Activated T-cell treated with anti-CD3 and anti-CD28 coated beads, Interleukin-2, amount 50 U/mL, for 24 hours (primary cell): ENCODE measurements around the gene S100A12.
"Not testable (repeated sequence)": the region's sequence is repeated elsewhere in the genome, so short reads cannot be mapped to it uniquely, and the experiment has no call there.

Experiments used
- DNase-seq: peaks from one replicate; pipeline ENCODE4 v3.0.0-alpha.2; 2020
- H3K27ac Mint-ChIP-seq: 2 replicates; pipeline ENCODE4 v1.8.0; 2020; ENCODE audit warnings: mild to moderate bottlenecking, mixed read lengths
- H3K27me3 Mint-ChIP-seq: 2 replicates; pipeline ENCODE4 v1.8.0; 2020; ENCODE audit warnings: mixed read lengths
- H3K36me3 Mint-ChIP-seq: 2 replicates; pipeline ENCODE4 v1.8.0; 2020; ENCODE audit warnings: low read depth, mixed read lengths
- H3K4me1 Mint-ChIP-seq: 2 replicates; pipeline ENCODE4 v1.8.0; 2020; ENCODE audit warnings: low read depth, mixed read lengths
- H3K4me3 Mint-ChIP-seq: 2 replicates; pipeline ENCODE4 v1.8.0; 2020; ENCODE audit warnings: mild to moderate bottlenecking, moderate library complexity, mixed read lengths
- H3K9me3 Mint-ChIP-seq: 2 replicates; pipeline ENCODE4 v1.8.0; 2020; ENCODE audit warnings: mixed read lengths

S100A12 gene

DNA sequence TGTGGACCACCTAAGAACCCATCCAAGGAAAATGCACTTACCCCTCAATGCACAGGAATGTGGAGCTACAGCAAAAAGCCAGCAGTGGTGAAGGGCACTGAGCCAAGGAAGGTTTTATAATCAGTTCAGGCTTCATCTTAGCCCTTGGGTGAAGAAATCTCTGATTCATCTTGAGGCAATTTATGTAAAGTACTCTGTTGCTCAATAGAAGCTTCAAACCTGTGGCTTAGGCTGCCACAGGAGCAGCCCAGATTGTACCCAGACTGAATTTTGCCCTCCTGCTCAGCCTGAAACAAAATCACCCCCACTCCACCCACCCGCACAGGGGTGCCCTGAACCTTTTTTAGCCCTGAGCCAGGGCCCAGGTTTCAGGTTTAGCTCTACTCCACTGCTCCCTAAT lies at the start of gene S100A12:
S100A12 (minus strand) TSS at position 111 of the 400 bp plus-strand sequence. CDS start 1,029 bp downstream, outside the sequence.
- Mint-ChIP-seq H3K4me3 (no peak within 1 kb of the TSS), H3K9me3 (no peaks in the 10 kb centered on the region), H3K36me3 (no peaks in the 10 kb centered on the region), H3K4me1 (no peaks in the 10 kb centered on the region), H3K27me3 (peaks cover 41% of the 10 kb centered on the region), H3K27ac (no peak within 1 kb of the TSS)
- no peak for DNase-seq

DNA sequence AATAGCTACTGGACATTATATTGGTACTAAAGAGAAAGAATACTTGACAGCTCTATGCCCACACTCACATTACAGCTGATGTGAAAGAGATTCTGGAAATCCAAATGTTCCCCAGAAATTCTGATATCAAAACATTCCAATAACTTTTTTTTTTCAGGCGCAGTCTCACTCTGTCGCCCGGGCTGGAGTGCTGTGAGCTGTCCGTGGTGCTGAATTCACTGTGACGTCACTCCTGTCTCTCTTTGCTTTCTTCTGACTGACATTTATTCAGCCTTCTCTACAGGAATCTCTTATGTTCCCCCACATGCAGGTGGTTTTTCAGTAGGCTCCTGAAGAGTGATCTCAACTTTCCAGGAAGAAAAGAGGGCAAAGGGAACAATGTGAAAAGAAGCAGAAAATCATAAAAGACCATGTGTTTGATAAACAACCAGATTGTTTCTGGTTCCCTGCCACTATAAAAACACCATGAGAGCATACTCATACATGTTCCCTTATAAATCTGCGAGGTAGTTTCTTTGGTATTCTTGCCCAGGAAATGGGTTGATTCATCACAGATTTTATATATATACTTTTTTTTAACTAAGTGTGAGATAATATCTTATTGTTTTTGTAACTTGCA lies 47.1 kb upstream of the S100A12 start:
- H3K27me3 Mint-ChIP-seq, result peaks cover 53% of the 10 kb centered on the region
- DNase-seq, result peak; percentile 71
- no peak overlapping the region for H3K4me3 Mint-ChIP-seq
- H3K27ac Mint-ChIP-seq, result no peak overlapping the region
- no peaks in the 10 kb centered on the region for H3K36me3 Mint-ChIP-seq
- H3K9me3 Mint-ChIP-seq, result no peaks in the 10 kb centered on the region
- no peaks in the 10 kb centered on the region for H3K4me1 Mint-ChIP-seq

DNA sequence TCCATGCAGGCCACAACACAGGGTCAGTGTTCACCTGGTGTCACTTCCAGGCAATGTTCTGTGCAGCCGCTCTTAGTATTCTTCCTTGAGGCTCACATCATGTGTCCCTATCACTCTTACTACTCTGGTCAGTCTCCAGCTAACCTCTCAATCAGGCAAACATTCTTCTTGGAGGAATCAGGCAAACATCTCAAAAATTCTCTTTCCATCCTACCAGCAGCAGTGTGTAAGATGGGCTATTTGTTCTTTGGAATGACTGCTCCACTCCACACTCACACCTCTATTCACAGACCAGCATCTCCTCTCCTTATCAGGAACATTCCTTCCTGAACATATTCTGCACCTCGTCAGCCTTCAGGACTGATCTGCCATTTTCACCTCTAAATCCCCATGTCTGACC lies 44.9 kb upstream of the S100A12 start:
- H3K27me3 Mint-ChIP-seq, result peaks cover 50% of the 10 kb centered on the region

DNA sequence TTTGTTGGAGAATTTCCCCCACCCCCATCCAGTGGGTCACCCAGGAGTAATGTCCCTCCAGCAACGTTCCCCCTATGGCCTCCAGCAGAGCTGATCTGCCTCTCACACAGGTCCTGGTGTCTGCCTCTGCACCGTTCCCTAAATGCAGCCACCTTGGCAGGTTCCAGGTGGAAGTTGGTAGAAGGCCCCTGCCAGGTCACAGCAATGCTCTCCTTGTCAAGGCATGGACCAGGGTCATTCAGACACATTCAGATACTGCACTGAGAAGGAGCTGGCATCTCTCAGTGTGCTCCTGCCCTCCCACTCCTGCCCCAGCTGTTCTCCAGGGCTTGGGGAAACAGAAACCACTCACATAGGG lies 44.0 kb upstream of the S100A12 start:
- not testable (repeated sequence) for H3K4me3 Mint-ChIP-seq, H3K4me1 Mint-ChIP-seq, H3K36me3 Mint-ChIP-seq, DNase-seq, H3K27ac Mint-ChIP-seq, H3K9me3 Mint-ChIP-seq
- H3K27me3 Mint-ChIP-seq, result peaks cover 42% of the 10 kb centered on the region

More for the DNA sequence above, 44.9 kb upstream of the S100A12 start:
- Mint-ChIP-seq H3K9me3 (no peaks in the 10 kb centered on the region), H3K27ac (no peak overlapping the region), H3K4me1 (no peaks in the 10 kb centered on the region), H3K36me3 (no peaks in the 10 kb centered on the region), H3K4me3 (no peak overlapping the region)
- DNase-seq, result no peak

DNA sequence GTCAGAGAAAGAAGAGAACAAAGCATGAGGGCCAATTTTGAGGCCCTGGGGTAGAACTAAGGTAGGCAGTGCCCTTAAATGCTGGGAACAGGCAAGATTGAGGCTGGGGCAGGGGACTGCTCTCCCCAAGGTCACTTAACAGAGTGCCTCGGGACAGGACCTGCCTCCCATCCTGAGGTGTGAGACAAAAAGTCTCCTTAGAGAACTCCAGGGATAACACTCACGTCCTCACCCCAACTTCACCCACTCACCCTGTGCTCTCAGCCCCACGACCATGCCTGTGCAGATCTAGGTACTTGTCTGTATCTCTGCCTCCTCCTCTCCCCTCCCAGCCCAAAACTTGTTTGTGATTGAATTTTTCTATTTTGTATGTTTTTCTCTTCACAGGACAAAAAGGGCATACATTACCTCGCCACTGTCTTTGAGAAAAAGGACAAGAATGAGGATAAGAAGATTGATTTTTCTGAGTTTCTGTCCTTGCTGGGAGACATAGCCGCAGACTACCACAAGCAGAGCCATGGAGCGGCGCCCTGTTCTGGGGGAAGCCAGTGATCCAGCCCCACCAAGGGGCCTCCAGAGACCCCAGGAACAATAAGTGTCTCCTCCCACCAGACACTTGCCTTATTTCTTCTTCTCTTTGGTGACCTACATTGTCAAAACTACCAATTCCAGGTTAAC lies 43.5 kb upstream of the S100A12 start:
- not testable (repeated sequence) for H3K36me3 Mint-ChIP-seq, DNase-seq, H3K4me1 Mint-ChIP-seq, H3K4me3 Mint-ChIP-seq, H3K9me3 Mint-ChIP-seq, H3K27ac Mint-ChIP-seq
- H3K27me3 Mint-ChIP-seq, result peaks cover 38% of the 10 kb centered on the region

DNA sequence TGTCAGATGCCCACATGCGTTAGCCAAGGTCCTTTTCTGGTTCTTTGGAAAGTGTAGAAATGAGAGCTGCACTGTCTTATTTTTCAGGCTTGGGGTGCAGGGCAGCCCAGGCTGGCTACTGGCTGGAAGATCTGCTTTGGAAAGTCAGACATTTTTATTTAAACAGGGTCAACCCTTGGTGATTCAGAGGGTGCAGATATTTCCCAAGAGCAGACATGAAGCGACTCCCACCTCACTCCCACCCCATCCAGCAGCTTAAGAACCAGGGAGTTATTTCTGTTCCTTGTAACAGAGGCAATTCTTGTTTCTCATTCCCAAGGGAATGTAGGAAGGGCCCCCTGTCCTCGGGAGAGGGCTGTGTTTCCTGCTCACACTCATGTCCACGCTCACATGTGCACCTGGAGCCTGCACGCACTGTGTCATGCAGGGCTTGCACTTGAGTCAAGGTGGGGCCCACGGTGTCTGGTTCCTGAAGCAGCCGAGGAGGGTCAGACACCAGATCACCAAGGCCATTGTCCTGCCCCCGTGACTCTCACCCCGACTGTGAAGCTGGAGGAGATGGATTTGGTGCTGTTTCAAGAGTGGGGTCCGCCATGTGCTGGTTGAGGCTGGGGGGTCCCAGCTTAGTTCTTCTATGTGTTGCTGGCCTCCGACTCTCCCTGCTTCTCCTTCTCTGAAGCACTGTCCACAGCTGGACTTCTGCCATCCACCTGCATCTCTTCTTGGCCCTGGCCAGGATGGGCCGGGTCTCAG lies 41.9 kb upstream of the S100A12 start:
- Mint-ChIP-seq H3K27me3 (peaks cover 33% of the 10 kb centered on the region), H3K27ac (no peak overlapping the region), H3K4me3 (no peak overlapping the region), H3K9me3 (no peaks in the 10 kb centered on the region), H3K4me1 (no peaks in the 10 kb centered on the region), H3K36me3 (no peaks in the 10 kb centered on the region)
- DNase-seq, result no peak

DNA sequence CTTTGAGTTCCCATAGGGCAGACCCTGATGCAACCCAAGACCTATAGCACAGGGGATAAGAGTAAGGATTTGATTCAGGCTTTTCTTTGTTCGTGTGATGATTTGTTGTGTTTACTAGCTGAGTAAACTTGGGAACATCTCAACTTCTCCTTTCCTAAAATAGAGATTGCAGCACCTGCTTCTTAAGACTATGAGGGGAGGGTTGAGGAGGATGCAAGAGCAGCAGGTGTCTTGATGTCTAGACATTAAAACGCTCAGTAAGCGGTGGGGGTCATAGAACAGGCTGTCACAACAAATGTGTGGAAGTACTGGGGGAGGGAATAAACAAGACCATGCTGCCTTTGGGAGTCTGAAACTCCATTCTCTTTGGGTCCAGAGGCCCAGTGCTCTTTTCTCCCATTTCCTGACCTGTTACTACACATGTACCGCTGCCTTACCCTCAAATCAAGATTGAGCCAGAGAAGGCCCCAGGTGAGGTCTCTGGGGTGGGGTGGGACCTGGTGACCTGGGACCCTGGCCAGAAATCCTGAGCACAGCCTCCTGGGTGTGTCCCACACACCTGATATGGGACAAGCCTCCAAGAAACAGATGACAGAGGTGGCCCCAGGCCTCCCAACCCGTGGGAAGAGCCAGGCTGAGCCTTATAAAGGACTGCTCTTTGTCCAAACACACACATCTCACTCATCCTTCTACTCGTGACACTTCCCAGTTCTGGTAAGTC lies 40.6 kb upstream of the S100A12 start, which contains the start of gene S100A7A:
S100A7A (plus strand) TSS at position 671 of the 721 bp plus-strand sequence. CDS start 1,563 bp downstream, outside the sequence.
- Mint-ChIP-seq H3K4me1 (no peaks in the 10 kb centered on the region), H3K9me3 (peaks cover 4% of the 10 kb centered on the region), H3K36me3 (no peaks in the 10 kb centered on the region), H3K4me3 (no peak within 1 kb of the TSS), H3K27me3 (peaks cover 37% of the 10 kb centered on the region), H3K27ac (no peak within 1 kb of the TSS)
- no peak for DNase-seq

DNA sequence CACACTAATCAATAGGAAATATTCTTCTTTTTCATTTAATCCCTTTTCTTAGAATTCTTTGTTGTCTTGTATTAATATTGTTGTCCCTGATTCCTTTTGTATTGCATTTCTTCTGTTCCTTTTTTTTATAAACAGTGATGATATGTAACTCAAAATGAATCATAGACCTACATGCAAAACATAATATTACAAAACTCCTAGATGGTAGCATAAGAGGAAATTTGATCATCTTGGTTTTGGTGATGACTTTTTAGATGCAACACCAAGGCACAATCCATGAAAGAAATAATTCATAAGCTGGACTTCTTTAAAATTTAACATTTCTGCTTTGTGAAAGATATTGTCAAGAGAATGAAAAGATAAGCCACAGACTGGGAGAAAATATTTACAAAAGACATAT lies 38.5 kb upstream of the S100A12 start:
- not testable (repeated sequence) for H3K27ac Mint-ChIP-seq, H3K9me3 Mint-ChIP-seq, H3K36me3 Mint-ChIP-seq, DNase-seq, H3K4me3 Mint-ChIP-seq, H3K4me1 Mint-ChIP-seq
- H3K27me3 Mint-ChIP-seq, result peaks cover 32% of the 10 kb centered on the region

DNA sequence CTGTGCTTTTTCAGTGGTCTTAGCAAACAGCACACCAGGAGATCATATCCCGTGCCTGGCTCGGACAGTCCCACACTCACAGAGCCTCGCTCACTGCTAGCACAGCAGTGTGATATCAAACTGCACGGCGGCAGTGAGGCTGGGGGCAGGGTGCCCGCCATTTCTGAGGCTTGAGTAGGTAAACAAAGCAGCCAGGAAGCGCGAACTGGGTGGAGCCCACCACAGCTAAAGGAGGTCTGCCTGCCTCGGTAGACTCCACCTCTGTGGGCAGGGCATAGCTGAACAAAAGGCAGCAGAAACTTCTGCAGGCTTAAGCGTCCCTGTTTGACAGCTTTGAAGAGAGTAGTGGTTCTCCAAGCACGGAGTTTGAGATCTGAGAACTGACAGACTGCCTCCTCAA lies 31.9 kb upstream of the S100A12 start:
- not testable (repeated sequence) for DNase-seq, H3K4me3 Mint-ChIP-seq, H3K27ac Mint-ChIP-seq, H3K36me3 Mint-ChIP-seq, H3K9me3 Mint-ChIP-seq
- Mint-ChIP-seq H3K4me1 (peaks cover 18% of the 10 kb centered on the region), H3K27me3 (peaks cover 35% of the 10 kb centered on the region)

DNA sequence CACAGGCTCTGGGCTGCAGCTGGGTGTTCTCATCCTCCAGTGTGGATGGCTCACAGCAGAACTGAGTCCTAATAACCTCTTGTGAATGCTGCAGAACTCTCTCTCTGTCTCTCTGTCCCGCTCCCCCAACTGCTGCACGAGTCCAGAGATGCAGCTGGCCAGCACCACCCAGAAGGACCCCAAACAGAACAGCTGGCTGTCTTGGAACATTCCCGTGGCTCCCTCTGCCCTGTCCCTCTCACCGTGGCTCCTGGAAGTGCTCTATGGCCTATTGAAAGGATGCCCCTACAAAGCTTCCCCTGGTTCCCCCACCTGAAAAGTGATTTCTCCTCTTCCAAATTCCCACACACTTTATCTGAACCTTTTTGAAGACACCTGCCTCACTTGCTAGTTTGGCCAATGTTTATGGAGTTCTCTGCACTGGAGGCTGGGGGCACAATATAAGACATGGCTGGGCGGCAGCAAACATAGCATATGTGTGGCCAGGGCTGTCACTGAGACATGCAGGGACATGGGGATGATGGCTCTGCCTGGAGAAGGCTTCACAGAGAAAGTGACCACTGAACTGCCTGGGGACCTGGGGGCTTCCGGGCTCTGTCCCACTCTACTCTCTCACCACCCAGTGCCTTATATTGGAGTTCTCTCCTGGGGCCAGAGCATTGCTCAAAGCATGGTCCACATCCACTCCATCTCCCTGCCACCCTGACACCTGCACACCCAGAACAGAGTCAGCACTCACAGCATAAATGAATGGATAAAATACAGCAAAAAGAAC lies 30.6 kb upstream of the S100A12 start:
- H3K9me3 Mint-ChIP-seq, H3K27ac Mint-ChIP-seq, H3K4me3 Mint-ChIP-seq, H3K36me3 Mint-ChIP-seq, DNase-seq: not testable (repeated sequence)
- peaks cover 18% of the 10 kb centered on the region for H3K4me1 Mint-ChIP-seq
- H3K27me3 Mint-ChIP-seq, result peaks cover 27% of the 10 kb centered on the region

DNA sequence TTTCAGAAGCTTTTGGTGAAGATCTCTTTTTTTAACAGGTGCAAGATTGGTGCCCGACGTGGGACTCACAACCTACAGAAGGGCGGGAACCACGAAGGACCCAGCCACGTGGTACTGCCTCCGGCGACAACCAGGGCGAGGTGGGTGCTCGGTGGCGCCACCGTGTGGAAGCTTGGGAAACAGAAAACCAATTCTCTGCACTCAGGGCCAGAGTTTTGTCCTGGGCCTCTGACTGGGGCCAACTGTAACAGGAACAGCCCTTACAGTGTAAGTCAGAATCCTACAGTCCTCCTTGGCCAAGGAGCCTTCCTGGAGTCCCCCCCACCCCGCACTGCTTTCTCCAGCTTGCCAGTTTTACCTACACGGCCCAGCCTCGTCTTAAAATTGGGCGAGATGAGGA lies 29.3 kb upstream of the S100A12 start:
- peak; percentile 72 for DNase-seq
- Mint-ChIP-seq H3K9me3 (peaks cover 3% of the 10 kb centered on the region), H3K4me3 (no peak overlapping the region), H3K27me3 (peaks cover 18% of the 10 kb centered on the region), H3K4me1 (peaks cover 18% of the 10 kb centered on the region), H3K36me3 (no peaks in the 10 kb centered on the region), H3K27ac (no peak overlapping the region)

DNA sequence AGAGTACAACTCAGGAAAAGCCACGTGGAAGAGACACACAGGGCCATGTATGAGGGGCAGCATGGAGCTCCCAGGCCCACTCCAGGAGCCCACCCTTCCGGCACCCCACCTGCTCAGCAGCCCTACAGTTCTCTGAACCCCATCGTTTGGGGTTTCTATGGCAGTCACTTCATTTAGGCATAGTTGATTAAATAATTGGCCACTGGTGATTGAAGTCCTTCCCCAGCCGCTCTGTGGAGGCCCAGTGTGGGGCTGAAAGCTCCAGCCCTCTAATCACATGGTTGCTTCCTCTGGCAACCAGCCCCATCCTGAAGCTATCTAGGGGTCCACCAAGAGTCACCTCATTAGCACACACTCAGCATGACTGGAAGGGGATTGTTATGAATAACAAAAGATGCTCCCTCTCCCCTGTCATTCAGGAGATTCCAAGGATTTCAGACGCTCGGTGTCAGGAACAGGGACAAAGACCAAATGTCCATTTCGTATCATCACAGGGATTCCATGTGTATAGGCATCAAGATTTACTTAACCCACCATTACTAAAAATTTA lies 28.7 kb upstream of the S100A12 start:
- peaks cover 15% of the 10 kb centered on the region for H3K27me3 Mint-ChIP-seq

DNA sequence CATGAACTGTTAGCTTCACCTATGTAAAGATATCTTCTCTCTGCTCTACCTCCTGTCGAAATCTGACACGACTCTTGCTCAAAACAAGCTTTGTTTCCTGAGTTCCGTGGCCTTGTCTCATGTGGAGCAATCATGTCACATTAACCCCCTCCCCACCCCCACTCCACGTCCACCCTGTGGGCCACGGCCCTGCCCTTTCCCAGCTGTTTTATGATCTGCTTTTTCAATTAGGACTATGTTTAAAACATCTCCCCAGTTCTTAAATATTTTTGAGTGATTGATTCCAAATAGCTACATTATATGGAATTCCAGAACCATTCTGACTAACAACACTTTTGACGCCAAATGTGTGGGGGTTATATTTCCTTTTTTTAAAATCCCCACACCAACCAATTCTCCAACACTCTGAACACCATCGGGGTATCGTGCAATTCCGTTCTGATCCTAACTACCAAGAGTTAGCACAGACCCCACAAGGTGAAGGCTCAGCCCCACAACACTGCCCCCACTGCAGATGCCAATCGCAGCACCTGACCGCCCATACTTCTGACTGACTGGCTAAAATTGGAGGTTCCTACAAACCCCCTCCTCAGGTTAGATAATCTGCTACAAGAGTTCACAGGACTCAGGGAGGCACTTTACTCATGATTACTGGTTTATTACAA lies 28.1 kb upstream of the S100A12 start:
- Mint-ChIP-seq H3K27me3 (peaks cover 18% of the 10 kb centered on the region), H3K4me1 (peaks cover 18% of the 10 kb centered on the region), H3K4me3 (no peak overlapping the region), H3K9me3 (peaks cover 3% of the 10 kb centered on the region), H3K27ac (no peak overlapping the region), H3K36me3 (no peaks in the 10 kb centered on the region)
- no peak for DNase-seq

More for the DNA sequence above, 28.7 kb upstream of the S100A12 start:
- Mint-ChIP-seq H3K27ac (no peak overlapping the region), H3K36me3 (no peaks in the 10 kb centered on the region), H3K4me3 (no peak overlapping the region), H3K4me1 (peaks cover 18% of the 10 kb centered on the region), H3K9me3 (peaks cover 3% of the 10 kb centered on the region)
- no peak for DNase-seq
